H9 (cell line): ENCODE data around the gene SSBP3. TPM values are rescaled to one million over a fixed set of nuclear protein-coding genes. Genes with fewer than 3 reads are reported as not detected.

ENCODE experiments used
- DNase-seq: peaks from one replicate; pipeline ENCODE4 v3.0.0-alpha.2; 2017
- H2AFZ ChIP-seq: one replicate; pipeline ENCODE4 v1.6.1; 2013; ENCODE audit warnings: mild to moderate bottlenecking, low read length, control low read depth, moderate library complexity
- H2AK5ac ChIP-seq: 2 replicates; pipeline ENCODE4 v1.6.1; 2013; ENCODE audit warnings: low read length, control low read depth, mixed read lengths; ENCODE audit not compliant: insufficient read length
- H2BK120ac ChIP-seq: one replicate; pipeline ENCODE4 v1.6.1; 2013; ENCODE audit warnings: low read depth, mild to moderate bottlenecking, low read length, control low read depth, inconsistent platforms; ENCODE audit not compliant: poor library complexity, severe bottlenecking
- H2BK12ac ChIP-seq: 2 replicates; pipeline ENCODE4 v1.6.1; 2013; ENCODE audit warnings: low read length, control low read depth, mixed read lengths, low read depth; ENCODE audit not compliant: insufficient read length
- H2BK15ac ChIP-seq: 2 replicates; pipeline ENCODE4 v1.6.1; 2013; ENCODE audit warnings: low read depth, low read length, control low read depth
- H2BK20ac ChIP-seq: one replicate; pipeline ENCODE4 v1.6.1; 2013; ENCODE audit warnings: low read depth, mild to moderate bottlenecking, low read length, control low read depth, inconsistent platforms; ENCODE audit not compliant: poor library complexity, severe bottlenecking
- H2BK5ac ChIP-seq: 2 replicates; pipeline ENCODE4 v1.6.1; 2013; ENCODE audit warnings: low read length, control low read depth, mixed read lengths; ENCODE audit not compliant: insufficient read length
- H3K14ac ChIP-seq: 2 replicates; pipeline ENCODE4 v1.6.1; 2013; ENCODE audit warnings: low read length, control low read depth; ENCODE audit not compliant: insufficient read depth
- H3K18ac ChIP-seq: 2 replicates; pipeline ENCODE4 v1.6.1; 2013; ENCODE audit warnings: low read depth, mild to moderate bottlenecking, mixed read lengths, low read length, control low read depth; ENCODE audit not compliant: insufficient read length
- H3K23ac ChIP-seq: 2 replicates; pipeline ENCODE4 v1.6.1; 2013; ENCODE audit warnings: low read length, control low read depth, mixed read lengths, low read depth; ENCODE audit not compliant: insufficient read length
- H3K23me2 ChIP-seq: 2 replicates; pipeline ENCODE4 v1.6.1; 2013; ENCODE audit warnings: low read depth, mild to moderate bottlenecking, mixed read lengths, low read length, control low read depth; ENCODE audit not compliant: insufficient read length, poor library complexity, severe bottlenecking
- H3K27ac ChIP-seq: 2 replicates; pipeline ENCODE4 v1.5.1; 2013; ENCODE audit warnings: low read length, control low read depth, mixed read lengths, low read depth; ENCODE audit not compliant: insufficient read length
- H3K27me3 ChIP-seq: 2 replicates; pipeline ENCODE4 v1.6.1; 2013; ENCODE audit warnings: low read length, control low read depth, inconsistent platforms; ENCODE audit not compliant: insufficient read depth
- H3K4ac ChIP-seq: 2 replicates; pipeline ENCODE4 v1.6.1; 2013; ENCODE audit warnings: low read depth, mild to moderate bottlenecking, control low read depth, inconsistent platforms, low read length, moderate library complexity
- H3K4me1 ChIP-seq: 2 replicates; pipeline ENCODE4 v1.6.1; 2013; ENCODE audit warnings: low read length, control low read depth, inconsistent platforms; ENCODE audit not compliant: insufficient read depth
- H3K4me2 ChIP-seq: 2 replicates; pipeline ENCODE4 v1.6.1; 2013; ENCODE audit warnings: low read length, control low read depth, mixed read lengths; ENCODE audit not compliant: insufficient read length, insufficient read depth
- H3K56ac ChIP-seq: 2 replicates; pipeline ENCODE4 v1.6.1; 2013; ENCODE audit warnings: low read depth, mild to moderate bottlenecking, mixed read lengths, low read length, control low read depth; ENCODE audit not compliant: insufficient read length
- H3K79me1 ChIP-seq: 2 replicates; pipeline ENCODE4 v1.6.1; 2013; ENCODE audit warnings: low read depth, mild to moderate bottlenecking, moderate library complexity, low read length, control low read depth, inconsistent platforms; ENCODE audit not compliant: insufficient read depth, poor library complexity, severe bottlenecking
- H3K79me2 ChIP-seq: 2 replicates; pipeline ENCODE4 v1.6.1; 2013; ENCODE audit warnings: low read length, control low read depth, inconsistent platforms; ENCODE audit not compliant: insufficient read depth
- H3K9ac ChIP-seq: 2 replicates; pipeline ENCODE4 v1.6.1; 2013; ENCODE audit warnings: low read length, control low read depth, mixed read lengths; ENCODE audit not compliant: insufficient read length; ENCODE audit errors: extremely low read depth
- H3K9me3 ChIP-seq: one replicate; pipeline ENCODE4 v1.6.1; 2013; ENCODE audit warnings: low read depth, low read length, inconsistent platforms; ENCODE audit not compliant: control insufficient read depth
- H3T11ph ChIP-seq: one replicate; pipeline ENCODE4 v1.6.1; 2013; ENCODE audit warnings: mild to moderate bottlenecking, low read length, control low read depth, inconsistent platforms
- H4K20me1 ChIP-seq: one replicate; pipeline ENCODE4 v1.6.1; 2013; ENCODE audit not compliant: control insufficient read depth, insufficient read length, insufficient read depth
- H4K5ac ChIP-seq: 2 replicates; pipeline ENCODE4 v1.6.1; 2013; ENCODE audit warnings: low read depth, mild to moderate bottlenecking, mixed read lengths, low read length, control low read depth; ENCODE audit not compliant: insufficient read length
- H4K8ac ChIP-seq: replicated peaks from 2 replicates; pipeline ENCODE4 v1.6.1; 2013; ENCODE audit warnings: low read length, control low read depth, mixed read lengths, low read depth; ENCODE audit not compliant: insufficient read length
- H4K91ac ChIP-seq: 2 replicates; pipeline ENCODE4 v1.6.1; 2013; ENCODE audit warnings: low read depth, mild to moderate bottlenecking, moderate library complexity, mixed read lengths, low read length, control low read depth; ENCODE audit not compliant: insufficient read length
- H3K27ac Mint-ChIP-seq, 3 experiments: 2 replicates in 2 of 3; 3 replicates in 1 of 3; pipeline ENCODE4 v1.8.0; 2020 to 2021; ENCODE audit warnings: mixed read lengths in 3 of 3, mild to moderate bottlenecking in 1 of 3, moderate library complexity in 1 of 3
- H3K27me3 Mint-ChIP-seq: 2 replicates; pipeline ENCODE4 v1.8.0; 2021; ENCODE audit warnings: low read depth, mild to moderate bottlenecking, moderate library complexity, mixed read lengths
- H3K36me3 Mint-ChIP-seq, 3 experiments: 2 replicates in 2 of 3; 3 replicates in 1 of 3; pipeline ENCODE4 v1.8.0; 2020 to 2021; ENCODE audit warnings: low read depth in 3 of 3, mixed read lengths in 3 of 3; ENCODE audit not compliant: insufficient read depth in 1 of 3
- H3K4me1 Mint-ChIP-seq, 2 experiments: 2 replicates each; pipeline ENCODE4 v1.8.0; 2020; ENCODE audit warnings: mixed read lengths in 2 of 2
- H3K4me3 Mint-ChIP-seq, 2 experiments: 2 replicates in 1 of 2; 3 replicates in 1 of 2; pipeline ENCODE4 v1.8.0; 2020 to 2021; ENCODE audit warnings: mild to moderate bottlenecking in 2 of 2, mixed read lengths in 2 of 2, moderate library complexity in 1 of 2
- H3K9me3 Mint-ChIP-seq, 2 experiments: 2 replicates in 1 of 2; 3 replicates in 1 of 2; pipeline ENCODE4 v1.8.0; 2020; ENCODE audit warnings: mild to moderate bottlenecking in 2 of 2, mixed read lengths in 2 of 2, moderate library complexity in 1 of 2
- CTCF ChIP-seq: fragments of 200-600 bp; sonication (generic); conservative IDR thresholded peaks from 3 replicates; pipeline ENCODE4 v1.8.0; 2021; ENCODE audit warnings: antibody characterized with exemption, mild to moderate bottlenecking
- WGBS: extraction: QIAGEN DNeasy Blood & Tissue Kit; methylation state at CpG from one replicate; pipeline ENCODE4 v1.1.7; 2013; ENCODE audit warnings: missing lambda C conversion rate, low lambda C conversion rate, mixed read lengths; ENCODE audit not compliant: insufficient read length; ENCODE audit errors: extremely low coverage; 5-methylcytosine and 5-hydroxymethylcytosine counted together
- total RNA-seq: library from RNA; stranded (reverse); gene quantifications from 2 replicates; pipeline ENCODE4 v1.2.1, GENCODE V29; 2021

SSBP3 gene
- total RNA-seq, 1 experiment from 2014 or later = 126 TPM

GRCh38 chr1:54424398-54424797 is 18.2 kb upstream of the SSBP3 start:
- peaks cover 1% of the 10 kb centered on the region; the same call in 1 of the 2 replicates for H3K27me3 Mint-ChIP-seq

More at GRCh38 chr1:54424398-54424797, 18.2 kb upstream of the SSBP3 start:
- Histone ChIP-seq H3K23me2 (no peaks in the 10 kb centered on the region), H2BK5ac (no peak overlapping the region), H3K56ac (no peak overlapping the region), H3T11ph (no peak overlapping the region), H3K9me3 (no peaks in the 10 kb centered on the region), H2AK5ac (no peak overlapping the region), H2BK20ac (no peak overlapping the region), H2BK12ac (no peak overlapping the region), H3K4me2 (no peak overlapping the region), H2BK120ac (no peak overlapping the region), H3K18ac (no peak overlapping the region), H2AFZ (no peak overlapping the region), H3K4me1 (no peaks in the 10 kb centered on the region), H3K14ac (no peak overlapping the region), H3K9ac (no peak overlapping the region), H3K4ac (no peak overlapping the region), H3K27me3 (no peaks in the 10 kb centered on the region), H2BK15ac (no peak overlapping the region), H4K5ac (no peak overlapping the region), H4K20me1 (no peaks in the 10 kb centered on the region), H3K27ac (no peak overlapping the region), H3K79me2 (no peaks in the 10 kb centered on the region), H4K91ac (no peak overlapping the region), H3K79me1 (no peaks in the 10 kb centered on the region), H4K8ac (no peak overlapping the region), H3K23ac (no peak overlapping the region)
- DNase-seq = no peak
- H3K36me3 Mint-ChIP-seq = no peaks in the 10 kb centered on the region
- peaks cover 2 to 3% of the 10 kb centered on the region in 2 experiments; a peak in 1 of 5 replicates for H3K9me3 Mint-ChIP-seq
- H3K4me1 Mint-ChIP-seq = no peaks in the 10 kb centered on the region
- no peak for TF ChIP-seq CTCF
- WGBS = no CpG with 5 or more reads among the region's 2 CpGs
- H3K27ac Mint-ChIP-seq = no peak overlapping the region
- H3K4me3 Mint-ChIP-seq = no peak overlapping the region
